Natural killer cell (primary cell): ENCODE data around the gene MPZL1. TPM values are rescaled to one million over a fixed set of nuclear protein-coding genes. Genes with fewer than 3 reads are reported as not detected.

Experiments used
- ATAC-seq, 3 donors: fragments of 150-1000 bp in 2 of 3; fragments of 200-7000 bp in 1 of 3; cut with Tn5 transposase; 1 replicate in 1 of 3; 2 replicates in 2 of 3; pipeline ENCODE4 v1.10.0; 2021; ENCODE audit warnings: mild to moderate bottlenecking in 2 of 3, moderate library complexity in 2 of 3
- DNase-seq, 2 donors: peaks; one replicate each; pipeline versions ENCODE4 v3.0.0 to v3.0.0-alpha.2; 2013 to 2021; ENCODE audit warnings: mixed read lengths in 1 of 2
- H3K27ac ChIP-seq: one replicate; pipeline ENCODE4 v1.5.1; 2013; ENCODE audit warnings: mild to moderate bottlenecking, low read length
- H3K27me3 ChIP-seq: one replicate; pipeline ENCODE4 v1.6.1; 2013; ENCODE audit warnings: low read length; ENCODE audit not compliant: control insufficient read depth, insufficient read depth
- H3K36me3 ChIP-seq: one replicate; pipeline ENCODE4 v1.6.1; 2013; ENCODE audit warnings: low read length; ENCODE audit not compliant: control insufficient read depth, insufficient read depth
- H3K4me1 ChIP-seq: one replicate; pipeline ENCODE4 v1.6.1; 2013; ENCODE audit warnings: low read length; ENCODE audit not compliant: control insufficient read depth, insufficient read depth
- H3K4me3 ChIP-seq: one replicate; pipeline ENCODE4 v1.5.1; 2013; ENCODE audit warnings: low read length
- H3K9me3 ChIP-seq: one replicate; pipeline ENCODE4 v1.6.1; 2013; ENCODE audit warnings: low read length; ENCODE audit not compliant: control insufficient read depth, insufficient read depth
- H3K27ac Mint-ChIP-seq, 2 donors: one replicate each; pipeline ENCODE4 v1.8.0; 2022; ENCODE audit warnings: mild to moderate bottlenecking in 2 of 2, mixed read lengths in 2 of 2, moderate library complexity in 1 of 2
- H3K27me3 Mint-ChIP-seq, 2 donors: one replicate each; pipeline ENCODE4 v1.8.0; 2022; ENCODE audit warnings: low read depth in 2 of 2, mixed read lengths in 2 of 2
- H3K36me3 Mint-ChIP-seq: one replicate; pipeline ENCODE4 v1.8.0; 2022; ENCODE audit warnings: mixed read lengths
- H3K4me1 Mint-ChIP-seq, 2 donors: one replicate each; pipeline ENCODE4 v1.8.0; 2022; ENCODE audit warnings: mixed read lengths in 2 of 2
- H3K4me3 Mint-ChIP-seq: one replicate; pipeline ENCODE4 v1.8.0; 2022; ENCODE audit warnings: mild to moderate bottlenecking, moderate library complexity, mixed read lengths
- H3K9me3 Mint-ChIP-seq, 2 donors: one replicate each; pipeline ENCODE4 v1.8.0; 2022; ENCODE audit warnings: mixed read lengths in 2 of 2
- CTCF ChIP-seq: fragments of 200-600 bp; IDR thresholded peaks from one replicate; pipeline ENCODE4 v1.8.0; 2022; ENCODE audit warnings: antibody characterized with exemption
- WGBS: methylation state at CpG from one replicate; pipeline ENCODE4 v1.1.7; 2013; ENCODE audit warnings: missing lambda C conversion rate; ENCODE audit not compliant: insufficient coverage; 5-methylcytosine and 5-hydroxymethylcytosine counted together
- intact Hi-C: fragments of 100-400 bp; cut with micrococcal nuclease; formaldehyde crosslinking; loops from one replicate; pipeline ENCODE4 v1.14.2; 2022
- total RNA-seq, 4 donors: library from RNA; stranded (reverse); fragments of 120-200 nt in 1 of 4; gene quantifications; one replicate each; pipeline versions ENCODE4 v1.2.3 to v1.2.4, GENCODE V29; 2013 to 2022

MPZL1 gene
- total RNA-seq, 3 donors from 2014 or later (not counting 1 experiment from before 2014, with no cell fraction given) = 3.4 to 4.6 (median 4.0) TPM

DNA sequence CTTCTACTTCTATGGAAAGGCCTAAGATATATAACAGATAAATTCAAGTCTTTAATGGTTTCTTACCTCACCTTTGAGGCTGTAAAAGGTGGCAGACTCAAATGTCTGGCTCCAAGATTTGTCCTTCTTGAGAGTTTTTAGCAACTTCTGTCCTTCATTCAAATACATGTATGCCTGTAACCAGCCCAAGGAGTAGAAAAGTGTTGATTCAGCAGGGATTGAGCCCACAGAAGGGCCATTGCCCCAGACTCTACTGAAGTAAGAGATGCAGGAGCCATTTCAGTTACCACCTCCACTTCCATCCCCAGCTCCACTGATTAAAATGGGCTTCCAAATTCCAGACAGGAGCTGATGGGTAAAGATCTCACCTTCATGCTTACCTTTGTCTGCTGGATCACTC is 112.1 kb downstream of the MPZL1 start:
- DNase-seq (no peak), ATAC-seq (no peak)
- peaks cover 5 to 8% of the 10 kb centered on the region in 2 donors for H3K27me3 Mint-ChIP-seq
- Histone ChIP-seq H3K36me3 (no peaks in the 10 kb centered on the region), H3K27ac (no peak overlapping the region), H3K27me3 (no peaks in the 10 kb centered on the region), H3K4me1 (no peaks in the 10 kb centered on the region), H3K9me3 (no peaks in the 10 kb centered on the region), H3K4me3 (no peak overlapping the region)
- no peak overlapping the region for H3K27ac Mint-ChIP-seq
- no peaks in the 10 kb centered on the region for H3K36me3 Mint-ChIP-seq
- no peak overlapping the region for H3K4me3 Mint-ChIP-seq
- H3K4me1 Mint-ChIP-seq = no peaks in the 10 kb centered on the region
- no peaks in the 10 kb centered on the region for H3K9me3 Mint-ChIP-seq
- intact Hi-C loops = no loop called here
- no peak for TF ChIP-seq CTCF

- no peaks in the 10 kb centered on the region for H3K36me3 ChIP-seq
- H3K27ac Mint-ChIP-seq = no peak overlapping the region
- TF ChIP-seq CTCF = no peak
- no peak overlapping the region for H3K4me3 Mint-ChIP-seq
- no peak overlapping the region for H3K27ac ChIP-seq
- H3K36me3 Mint-ChIP-seq = no peaks in the 10 kb centered on the region
- DNase-seq (no peak), ATAC-seq (no peak)
- no peaks in the 10 kb centered on the region for H3K9me3 Mint-ChIP-seq
- H3K4me1 Mint-ChIP-seq = no peaks in the 10 kb centered on the region
- no peaks in the 10 kb centered on the region for H3K4me1 ChIP-seq
- intact Hi-C loops = no loop called here
- WGBS = 46% methylated on average over 3 of the region's 4 CpGs
- H3K9me3 ChIP-seq = no peaks in the 10 kb centered on the region
- H3K27me3 Mint-ChIP-seq = peaks cover 7 to 12% of the 10 kb centered on the region in 2 donors
- no peak overlapping the region for H3K4me3 ChIP-seq
- no peaks in the 10 kb centered on the region for H3K27me3 ChIP-seq
Observed at GRCh38 chr1:167836197-167836596, 114.4 kb downstream of the MPZL1 start.

DNA sequence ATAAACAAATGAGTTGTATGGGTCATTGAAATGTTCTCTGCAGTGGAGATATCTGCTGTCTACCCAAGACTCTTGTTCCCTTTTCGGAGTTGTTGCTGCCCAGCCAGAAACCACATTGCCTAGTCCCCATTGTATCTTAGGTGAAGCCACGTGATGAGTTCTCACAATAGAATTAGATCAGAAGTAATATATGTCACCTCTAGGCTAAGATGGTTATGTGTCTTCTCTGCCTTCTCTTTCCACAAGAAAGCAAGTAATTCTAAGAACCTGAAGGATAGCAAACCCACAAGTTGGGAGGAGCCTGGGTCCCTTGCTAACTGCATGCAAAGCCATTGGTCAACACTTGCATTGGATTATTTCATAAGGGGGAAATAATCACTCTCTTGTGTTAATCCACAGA is 115.5 kb downstream of the MPZL1 start:
- Histone ChIP-seq H3K27ac (no peak overlapping the region), H3K36me3 (no peaks in the 10 kb centered on the region), H3K9me3 (no peaks in the 10 kb centered on the region), H3K4me3 (no peak overlapping the region), H3K27me3 (no peaks in the 10 kb centered on the region), H3K4me1 (no peaks in the 10 kb centered on the region)
- H3K27ac Mint-ChIP-seq = no peak overlapping the region
- H3K4me1 Mint-ChIP-seq = no peaks in the 10 kb centered on the region
- ATAC-seq (no peak), DNase-seq (no peak)
- intact Hi-C loops = no loop called here
- H3K27me3 Mint-ChIP-seq = peaks cover 9 to 12% of the 10 kb centered on the region in 2 donors
- 27% methylated on average over 2 of the region's 2 CpGs for WGBS
- no peak overlapping the region for H3K4me3 Mint-ChIP-seq
- H3K9me3 Mint-ChIP-seq = no peaks in the 10 kb centered on the region
- H3K36me3 Mint-ChIP-seq = no peaks in the 10 kb centered on the region
- no peak for TF ChIP-seq CTCF

DNA sequence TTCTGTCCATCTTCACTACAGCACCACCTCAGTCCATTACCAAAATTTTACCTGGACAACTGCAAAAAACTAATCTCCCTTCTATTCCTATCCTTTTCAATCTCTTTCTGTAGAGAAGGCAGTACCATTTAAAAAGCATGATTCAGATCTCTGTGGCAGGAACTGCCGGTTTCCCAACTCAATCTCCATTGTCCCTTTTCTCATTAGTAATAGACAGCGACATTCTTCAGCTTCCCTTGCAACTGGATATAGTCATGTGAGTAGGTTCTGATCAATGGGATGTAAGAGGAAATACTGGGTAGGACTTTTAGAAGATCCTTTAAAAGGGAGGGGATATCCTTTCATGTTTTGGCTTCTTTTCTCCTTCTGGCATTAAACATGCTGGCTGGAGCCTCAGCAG is 117.2 kb downstream of the MPZL1 start:
- Mint-ChIP-seq H3K9me3 (no peaks in the 10 kb centered on the region), H3K36me3 (no peaks in the 10 kb centered on the region), H3K4me3 (no peak overlapping the region), H3K27ac (no peak overlapping the region), H3K4me1 (no peaks in the 10 kb centered on the region), H3K27me3 (peaks cover 12% of the 10 kb centered on the region in 2 donors)
- H3K27ac ChIP-seq = no peak overlapping the region
- no peak overlapping the region for H3K4me3 ChIP-seq
- 100% methylated on average over 1 of the region's 2 CpGs for WGBS
- intact Hi-C loops = no loop called here
- H3K9me3 ChIP-seq = no peaks in the 10 kb centered on the region
- no peaks in the 10 kb centered on the region for H3K27me3 ChIP-seq
- H3K4me1 ChIP-seq = no peaks in the 10 kb centered on the region
- ATAC-seq (no peak), DNase-seq (no peak)
- no peaks in the 10 kb centered on the region for H3K36me3 ChIP-seq
- TF ChIP-seq CTCF = no peak
